Cardiac septum (tissue), 1 donor: ENCODE measurements around the gene TNFAIP3. TPM values are rescaled to one million over a fixed set of nuclear protein-coding genes. Genes with fewer than 3 reads are reported as not detected.
"Not testable (repeated sequence)": the region's sequence is repeated elsewhere in the genome, so short reads cannot be mapped to it uniquely, and the experiment has no call there.

Source experiments
- DNase-seq: peaks from one replicate; pipeline ENCODE4 v3.0.0-alpha.2; 2020; ENCODE audit warnings: low spot score
- intact Hi-C: fragments of 100-400 bp; cut with DNase I; formaldehyde crosslinking; loops from one replicate; pipeline ENCODE4 v1.14.0; 2022
- total RNA-seq: library from RNA; stranded (reverse); fragmentation: NEBNext Ultra II Directional; extraction: Animal tissue kit (Norgen Biotek cat#: 25700); gene quantifications from one replicate; pipeline ENCODE4 v1.2.1, GENCODE V29; 2021
- donor health status: DM: no; HTN: no; CAD: no.

TNFAIP3 gene
- total RNA-seq, 1 donor from 2014 or later = 7.9 TPM

GRCh38 chr6:137890983-137891537 is 24.0 kb downstream of the TNFAIP3 start:
- intact Hi-C loops = no loop called here

GRCh38 chr6:137892271-137892708 is 25.2 kb downstream of the TNFAIP3 start:
- DNase-seq = no peak
- intact Hi-C loops = no loop called here

More at GRCh38 chr6:137890983-137891537, 24.0 kb downstream of the TNFAIP3 start:
- no peak for DNase-seq

- intact Hi-C loops = no loop called here
- no peak for DNase-seq
Observed at GRCh38 chr6:137893181-137893580, 26.1 kb downstream of the TNFAIP3 start.

- intact Hi-C loops = no loop called here
- no peak for DNase-seq
Observed at GRCh38 chr6:137893726-137894125, 26.7 kb downstream of the TNFAIP3 start.

- DNase-seq, intact Hi-C loops: not testable (repeated sequence)
Observed at GRCh38 chr6:137894378-137894777, 27.3 kb downstream of the TNFAIP3 start.

GRCh38 chr6:137894779-137895385 is 27.8 kb downstream of the TNFAIP3 start:
- DNase-seq = no peak
- intact Hi-C loops = no loop called here

GRCh38 chr6:137896647-137897046 is 29.6 kb downstream of the TNFAIP3 start:
- intact Hi-C loops = no loop called here
- no peak for DNase-seq

- no peak for DNase-seq
- intact Hi-C loops = no loop called here
Observed at GRCh38 chr6:137900815-137901214, 33.8 kb downstream of the TNFAIP3 start.

GRCh38 chr6:137901454-137901853 is 34.4 kb downstream of the TNFAIP3 start:
- DNase-seq = no peak

GRCh38 chr6:137902699-137903098 is 35.6 kb downstream of the TNFAIP3 start:
- no peak for DNase-seq
- intact Hi-C loops = no loop called here

More at GRCh38 chr6:137901454-137901853, 34.4 kb downstream of the TNFAIP3 start:
- intact Hi-C loops = no loop called here

GRCh38 chr6:137903274-137903932 is 36.3 kb downstream of the TNFAIP3 start:
- intact Hi-C loops = no loop called here
- DNase-seq = no peak

GRCh38 chr6:137903933-137904821 is 37.1 kb downstream of the TNFAIP3 start:
- DNase-seq = no peak
- intact Hi-C loops = no loop called here

- intact Hi-C loops = no loop called here
- DNase-seq = no peak
Observed at GRCh38 chr6:137904822-137905617, 38.0 kb downstream of the TNFAIP3 start.

GRCh38 chr6:137906020-137906472 is 39.0 kb downstream of the TNFAIP3 start:
- intact Hi-C loops = no loop called here
- no peak for DNase-seq

- intact Hi-C loops = no loop called here
- DNase-seq = no peak
Observed at GRCh38 chr6:137907170-137907569, 40.1 kb downstream of the TNFAIP3 start.

GRCh38 chr6:137909533-137909932 is 42.5 kb downstream of the TNFAIP3 start:
- intact Hi-C loops = no loop called here
- no peak for DNase-seq

GRCh38 chr6:137910424-137910834 is 43.4 kb downstream of the TNFAIP3 start:
- intact Hi-C loops = no loop called here
- peak; percentile 78 for DNase-seq

GRCh38 chr6:137910843-137911456 is 43.9 kb downstream of the TNFAIP3 start:
- intact Hi-C loops = no loop called here
- DNase-seq = no peak
